ENCODE data around the gene SAMD13.

SAMD13 gene

DNA sequence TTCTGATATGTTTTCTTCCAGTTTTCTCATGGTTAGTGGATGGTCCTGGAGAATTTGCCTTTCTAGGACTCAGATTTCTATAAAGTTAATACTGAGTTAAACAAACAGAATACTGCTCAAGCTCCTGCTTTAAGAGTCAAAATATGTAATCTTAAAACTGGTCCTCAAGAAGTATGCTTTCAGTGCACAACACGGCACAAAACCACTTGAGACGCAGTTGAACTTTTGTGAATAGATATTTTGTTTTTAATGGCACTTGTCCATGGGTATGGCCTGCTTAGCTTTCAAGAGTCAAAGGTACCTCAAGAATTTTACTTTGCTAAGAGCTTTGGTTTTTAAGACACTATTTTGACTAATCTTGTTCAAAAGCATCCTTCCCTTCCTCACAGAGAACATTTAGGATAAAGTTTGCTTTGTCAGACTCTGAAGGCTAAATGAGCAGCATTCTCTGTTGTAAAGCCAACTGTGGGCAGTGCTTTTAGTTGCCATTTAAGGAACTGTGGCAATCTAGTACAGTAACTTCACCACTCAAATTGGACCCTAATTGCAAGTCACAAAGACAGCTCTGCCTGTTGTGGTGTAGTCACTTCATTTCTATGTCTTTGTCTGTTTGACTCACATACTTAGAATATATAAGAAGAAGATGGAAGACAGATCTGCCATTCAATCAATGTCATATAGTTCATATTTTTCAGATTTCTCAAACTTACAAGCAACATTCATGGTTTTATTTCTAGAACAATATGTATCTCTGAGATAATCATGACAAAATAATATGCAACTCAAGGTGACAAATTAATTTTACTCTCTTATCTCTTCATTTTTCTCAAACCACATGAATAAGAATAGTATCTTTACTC is 28.8 kb downstream of the SAMD13 start:
- DNase-seq (ENCODE audit: low read depth), result peak; percentile 12
- TF ChIP-seq, protein P1, sequence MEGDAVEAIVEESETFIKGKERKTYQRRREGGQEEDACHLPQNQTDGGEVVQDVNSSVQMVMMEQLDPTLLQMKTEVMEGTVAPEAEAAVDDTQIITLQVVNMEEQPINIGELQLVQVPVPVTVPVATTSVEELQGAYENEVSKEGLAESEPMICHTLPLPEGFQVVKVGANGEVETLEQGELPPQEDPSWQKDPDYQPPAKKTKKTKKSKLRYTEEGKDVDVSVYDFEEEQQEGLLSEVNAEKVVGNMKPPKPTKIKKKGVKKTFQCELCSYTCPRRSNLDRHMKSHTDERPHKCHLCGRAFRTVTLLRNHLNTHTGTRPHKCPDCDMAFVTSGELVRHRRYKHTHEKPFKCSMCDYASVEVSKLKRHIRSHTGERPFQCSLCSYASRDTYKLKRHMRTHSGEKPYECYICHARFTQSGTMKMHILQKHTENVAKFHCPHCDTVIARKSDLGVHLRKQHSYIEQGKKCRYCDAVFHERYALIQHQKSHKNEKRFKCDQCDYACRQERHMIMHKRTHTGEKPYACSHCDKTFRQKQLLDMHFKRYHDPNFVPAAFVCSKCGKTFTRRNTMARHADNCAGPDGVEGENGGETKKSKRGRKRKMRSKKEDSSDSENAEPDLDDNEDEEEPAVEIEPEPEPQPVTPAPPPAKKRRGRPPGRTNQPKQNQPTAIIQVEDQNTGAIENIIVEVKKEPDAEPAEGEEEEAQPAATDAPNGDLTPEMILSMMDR (conservative IDR thresholded peaks at IDR 0.05; ENCODE audit: low read depth, low read length), result no peak

DNA sequence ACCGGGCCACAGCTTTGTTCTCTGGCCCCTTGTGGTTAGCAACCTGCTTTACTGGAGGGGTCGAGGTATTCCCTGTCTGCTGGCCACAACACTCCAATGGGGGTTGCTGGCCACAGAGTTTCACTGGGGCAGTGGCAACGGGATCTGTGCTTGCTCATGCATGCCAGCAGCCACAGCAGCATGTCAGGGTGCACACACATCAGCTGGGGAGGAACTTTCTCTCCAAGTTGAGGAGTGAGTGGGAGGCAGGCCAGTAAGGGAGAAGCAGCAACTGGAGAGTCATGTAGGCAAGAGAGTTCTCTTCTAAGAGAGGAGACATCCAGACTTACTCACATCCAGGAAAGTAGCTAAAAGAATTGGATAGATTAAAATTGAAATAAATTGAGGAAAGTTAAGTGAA is 38.0 kb downstream of the SAMD13 start:
- peak; percentile 52 for DNase-seq (ENCODE audit: low read depth)
- TF ChIP-seq, protein P1 (conservative IDR thresholded peaks at IDR 0.05; ENCODE audit: low read depth, low read length), result no peak

More for the DNA sequence above, 28.8 kb downstream of the SAMD13 start:
- H3K4me3 ChIP-seq (ENCODE audit: low read depth, low read length), result no peak overlapping the region

DNA sequence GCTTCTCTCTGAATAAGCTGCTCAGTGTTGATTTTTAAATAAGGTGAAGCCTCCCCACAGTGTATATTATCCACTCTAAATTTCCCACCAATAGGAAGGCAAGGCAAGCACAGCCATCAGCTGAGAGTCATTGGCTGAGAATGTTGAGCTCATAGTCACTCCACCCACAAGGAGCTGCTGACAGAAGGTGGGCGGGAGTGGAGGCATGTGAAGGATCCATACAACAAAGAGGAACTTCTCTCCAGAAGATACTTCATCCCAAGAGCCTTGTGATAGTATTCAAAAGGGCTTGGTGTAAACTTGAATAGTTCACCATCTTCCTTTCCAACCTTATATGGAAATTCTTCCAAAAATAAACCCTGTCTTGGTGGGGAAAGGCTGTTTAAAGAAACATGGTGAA is 42.8 kb downstream of the SAMD13 start:
- TF ChIP-seq, protein P1 (conservative IDR thresholded peaks at IDR 0.05; ENCODE audit: low read depth, low read length), result no peak
- H3K4me3 ChIP-seq (ENCODE audit: low read depth, low read length), result no peak overlapping the region
- DNase-seq (ENCODE audit: low read depth), result peak; percentile 64

More for the DNA sequence above, 38.0 kb downstream of the SAMD13 start:
- H3K4me3 ChIP-seq (ENCODE audit: low read depth, low read length), result no peak overlapping the region

DNA sequence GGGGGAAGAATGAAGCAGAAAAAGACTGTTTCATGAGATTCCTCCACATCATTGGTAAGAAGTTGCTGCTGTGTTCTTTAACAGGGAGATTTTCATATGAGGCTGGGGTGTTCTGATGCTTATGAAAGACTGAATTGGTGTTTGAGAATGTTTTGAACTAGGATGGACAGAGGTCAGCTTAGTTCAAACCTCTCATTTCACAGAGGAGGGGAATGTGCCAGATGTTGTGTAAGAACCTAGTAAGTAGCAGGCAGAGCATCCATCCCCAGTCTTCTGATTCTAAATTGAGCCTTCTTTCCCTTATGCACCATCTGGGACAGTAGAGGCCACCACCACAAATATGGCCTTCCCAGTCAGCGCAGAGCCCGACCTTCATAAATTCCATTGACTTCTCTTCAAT is 43.7 kb downstream of the SAMD13 start:
- peak; percentile 75 for DNase-seq (ENCODE audit: low read depth)
- TF ChIP-seq, protein P1 (conservative IDR thresholded peaks at IDR 0.05; ENCODE audit: low read depth, low read length), result no peak
- H3K4me3 ChIP-seq (ENCODE audit: low read depth, low read length), result no peak overlapping the region

DNA sequence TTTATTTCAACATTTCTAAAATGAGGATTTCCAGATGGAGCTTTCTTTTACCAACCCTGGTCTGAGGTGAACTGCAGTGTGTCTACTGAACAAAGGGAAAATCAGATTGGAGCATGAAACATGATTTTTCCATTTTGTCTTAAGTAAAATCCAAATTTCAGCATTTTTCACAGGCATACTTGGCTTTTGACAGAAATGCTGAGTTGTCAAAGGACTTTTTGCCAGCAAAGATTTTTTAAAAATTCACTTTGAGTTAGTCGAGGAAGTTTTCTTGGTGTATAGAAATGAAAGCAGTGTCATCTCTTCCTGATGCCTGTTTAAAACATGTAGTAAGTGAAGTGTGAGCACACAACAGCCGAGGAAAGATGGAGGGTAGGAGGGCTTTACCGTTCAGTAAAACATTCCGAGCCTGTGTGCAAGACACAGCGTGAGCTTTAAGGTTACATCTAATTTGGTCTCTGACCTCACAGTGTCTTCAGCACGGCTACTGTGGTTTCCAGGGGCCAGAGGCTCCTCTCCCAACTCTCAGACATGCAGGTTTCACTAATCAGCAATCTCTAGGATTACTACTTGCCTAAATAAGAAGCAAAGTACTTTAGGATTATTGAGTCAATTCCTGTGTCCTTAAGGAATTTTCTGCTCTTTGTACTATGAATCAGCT is 45.9 kb downstream of the SAMD13 start:
- TF ChIP-seq, protein P1 (conservative IDR thresholded peaks at IDR 0.05; ENCODE audit: low read depth, low read length), result no peak
- peak; percentile 71 for DNase-seq (ENCODE audit: low read depth)
- H3K4me3 ChIP-seq (ENCODE audit: low read depth, low read length), result no peak overlapping the region

DNA sequence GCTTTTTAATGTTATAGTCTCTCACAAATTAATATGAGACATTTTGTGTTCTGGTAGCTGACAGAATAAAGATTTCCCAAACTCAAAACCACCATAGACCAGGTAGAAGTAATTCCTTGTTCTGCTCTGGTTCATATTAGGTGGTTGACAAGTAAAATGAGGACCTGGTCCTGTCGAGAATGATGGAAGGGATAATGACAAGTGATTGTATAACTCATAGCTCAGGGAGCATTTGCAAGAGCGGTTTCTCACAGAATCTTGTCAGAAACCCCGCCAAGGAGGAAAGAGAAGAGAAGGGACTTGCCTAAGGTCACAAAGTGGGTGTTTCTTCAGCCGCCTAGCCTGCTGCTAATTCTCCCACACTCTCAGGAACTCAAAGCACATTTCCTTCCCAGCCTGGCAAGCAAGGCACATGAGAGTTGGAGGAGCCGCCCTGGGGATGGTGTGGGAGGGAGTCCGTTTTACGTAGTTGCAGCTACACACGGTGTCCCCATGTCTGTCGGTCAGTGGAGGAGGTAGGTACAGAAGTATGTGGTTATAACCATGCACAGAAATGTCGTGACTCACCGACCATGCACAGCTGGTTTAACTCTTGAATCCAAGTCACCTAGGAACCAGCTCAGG is 46.5 kb downstream of the SAMD13 start:
- TF ChIP-seq, protein P1 (conservative IDR thresholded peaks at IDR 0.05; ENCODE audit: low read depth, low read length), result no peak
- DNase-seq (ENCODE audit: low read depth), result peak; percentile 69
- H3K4me3 ChIP-seq (ENCODE audit: low read depth, low read length), result no peak overlapping the region
